ENCODE results near the gene SCN3A.

Gene SCN3A

GRCh38 chr2:165057308-165057707, 146.5 kb downstream of the SCN3A start:
- no peak for DNase-seq

GRCh38 chr2:165056564-165056963, 147.3 kb downstream of the SCN3A start:
- no peak for DNase-seq

GRCh38 chr2:165055082-165055851, 148.6 kb downstream of the SCN3A start:
- peak in 1 of 51 donors; percentile 45 for DNase-seq

GRCh38 chr2:165054652-165055051, 149.2 kb downstream of the SCN3A start:
- no peak for DNase-seq

GRCh38 chr2:165044505-165045303, 159.1 kb downstream of the SCN3A start:
- DNase-seq, result no peak

Data from hypothalamus (tissue), 51 donors.